Upper lobe of left lung (tissue), 4 donors: ENCODE measurements around the gene SKOR2.

Source experiments
- CTCF ChIP-seq, 6 experiments: fragments of 450-650 bp in 4 of 6; fragments of 200-600 bp in 2 of 6; sonication (generic) in 2 of 6; IDR thresholded peaks; one replicate each; pipeline ENCODE4 v1.5.1; 2016 to 2019; ENCODE audit warnings: antibody characterized with exemption in 6 of 6
- EP300 ChIP-seq, 4 donors: sonication (generic); formaldehyde crosslinking; IDR thresholded peaks; one replicate each; pipeline ENCODE4 v1.5.1; 2017; ENCODE audit warnings: antibody characterized with exemption in 4 of 4, control low read depth in 2 of 4
- POLR2AphosphoS5 ChIP-seq, 2 donors: sonication (generic); formaldehyde crosslinking; IDR thresholded peaks; one replicate each; pipeline ENCODE4 v1.5.1; 2017; ENCODE audit warnings: antibody characterized with exemption in 2 of 2

- TF ChIP-seq CTCF (IDR thresholded peaks at IDR 0.05), result no peak
- no peak for TF ChIP-seq EP300 (IDR thresholded peaks at IDR 0.05)
- no peak for TF ChIP-seq POLR2AphosphoS5 (IDR thresholded peaks at IDR 0.05)
Observed at GRCh38 chr18:47209171-47209570, 42.3 kb downstream of the SKOR2 start.
